UCSD-AML1 (cell line): ENCODE measurements around the gene LCLAT1.
A peak's percentile ranks its signal among the peaks of the same experiment; 100 is the strongest.

Experiments used
- DNase-seq: peaks from one replicate; lab custom pipeline; 2025; ENCODE audit not compliant: unreplicated experiment; lab: John Stamatoyannopoulos, UW

Gene LCLAT1

DNA sequence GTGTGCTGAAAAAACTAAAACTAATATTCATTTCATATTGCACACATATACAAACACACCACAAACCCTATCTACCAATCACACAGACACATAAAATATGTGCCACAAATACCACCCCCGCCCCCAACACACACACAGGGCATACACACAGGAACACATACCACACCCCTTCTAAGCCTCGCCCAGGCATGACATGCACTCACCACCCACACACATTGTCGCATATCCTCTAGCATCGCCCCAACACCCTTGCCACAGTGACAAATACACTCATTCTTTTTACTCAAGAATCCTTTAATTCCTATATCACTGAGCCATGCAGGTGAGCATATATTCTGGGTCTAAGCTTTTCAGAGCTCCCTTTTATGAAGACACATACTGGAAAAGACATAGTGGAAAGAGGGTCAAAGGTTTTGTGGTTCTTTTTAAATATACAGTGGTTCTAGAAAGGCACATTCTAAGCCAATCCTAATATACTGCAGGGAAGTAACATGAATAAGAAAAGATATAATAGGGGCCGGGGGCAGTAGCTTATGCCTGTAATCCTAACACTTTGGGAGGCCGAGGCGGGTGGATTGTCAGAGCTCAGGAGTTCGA, 24.5 kb upstream of the LCLAT1 start:
- DNase-seq, result peak; percentile 39

DNA sequence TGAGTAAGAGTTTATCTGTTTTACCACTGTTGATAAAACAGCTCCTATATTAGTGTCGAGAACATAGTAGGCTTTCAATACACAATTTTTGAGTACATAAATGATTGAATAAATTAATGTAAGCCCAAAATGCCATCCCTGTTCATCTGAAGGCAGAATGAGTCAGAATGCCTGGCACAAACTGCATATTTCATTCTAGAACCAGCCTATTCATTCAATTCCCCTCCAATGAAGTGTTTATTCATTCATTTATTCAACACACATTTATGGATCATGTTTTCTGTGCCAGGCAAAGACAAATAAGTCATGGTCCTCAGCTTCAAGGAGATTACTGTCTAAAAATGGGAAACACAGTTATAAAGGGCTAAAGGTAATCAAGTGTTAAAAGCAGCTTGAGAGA, 22.8 kb upstream of the LCLAT1 start:
- DNase-seq, result no peak

- DNase-seq, result no peak
Measured at GRCh38 chr2:30425326-30425725, 21.7 kb upstream of the LCLAT1 start.

- no peak for DNase-seq
Measured at GRCh38 chr2:30427606-30428347, 19.3 kb upstream of the LCLAT1 start.

GRCh38 chr2:30428348-30428662, 18.7 kb upstream of the LCLAT1 start:
- DNase-seq, result no peak

GRCh38 chr2:30428827-30429461, 18.1 kb upstream of the LCLAT1 start:
- no peak for DNase-seq

DNA sequence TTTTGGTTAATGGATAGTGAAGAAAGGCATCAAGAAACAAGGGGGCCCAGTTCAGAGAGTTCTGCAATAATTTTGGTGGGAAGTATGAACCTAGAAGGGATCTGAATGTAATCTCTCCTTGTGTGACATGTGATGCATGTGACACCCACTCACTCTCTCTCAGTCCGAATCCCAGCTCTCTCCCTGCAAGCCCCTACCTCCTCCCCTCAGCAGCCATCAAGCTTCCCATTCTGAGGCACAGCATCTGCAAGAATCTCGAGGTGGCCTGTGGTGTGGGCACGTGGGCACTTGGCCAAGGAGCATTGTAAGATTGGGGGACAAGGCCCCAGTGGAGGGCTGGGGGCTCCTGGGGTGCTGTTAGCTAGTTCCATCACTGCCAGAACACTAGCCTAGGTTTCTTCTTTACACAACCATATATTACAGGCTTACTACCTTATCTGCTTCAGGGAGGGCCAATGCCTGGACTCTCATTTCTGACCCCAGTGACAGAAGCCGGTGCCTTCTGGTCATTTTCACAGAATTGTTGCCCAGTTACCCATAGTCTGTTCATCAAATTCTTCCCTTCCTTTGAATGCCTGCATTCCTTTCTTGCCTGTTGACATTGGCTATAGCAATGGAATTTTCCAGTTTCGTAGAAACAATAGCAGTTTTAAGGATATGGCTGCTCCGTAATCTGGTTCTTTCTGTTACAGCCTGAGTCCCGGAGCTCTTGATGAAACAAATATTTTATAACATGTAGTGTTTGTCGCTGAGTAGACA, 13.3 kb upstream of the LCLAT1 start:
- DNase-seq, result no peak

DNA sequence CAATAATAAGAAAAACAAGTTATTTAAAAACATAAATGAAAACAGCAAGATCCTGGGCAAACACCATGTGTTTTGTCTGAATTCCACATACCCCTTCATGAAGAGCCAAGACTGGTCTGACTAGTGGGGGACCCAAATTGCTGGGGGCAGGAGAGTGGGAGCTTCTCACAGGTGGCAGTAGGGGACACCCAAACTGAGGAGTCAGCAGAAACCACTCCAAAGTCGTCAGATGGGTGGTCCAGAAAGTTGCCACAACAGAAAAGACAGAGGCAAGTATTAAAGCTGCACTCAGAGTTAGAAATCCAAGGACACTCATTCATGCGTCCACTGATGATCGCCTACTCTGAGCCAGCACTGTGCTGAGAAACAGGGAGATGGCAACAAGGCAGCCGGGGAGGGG, 12.3 kb upstream of the LCLAT1 start:
- no peak for DNase-seq

DNA sequence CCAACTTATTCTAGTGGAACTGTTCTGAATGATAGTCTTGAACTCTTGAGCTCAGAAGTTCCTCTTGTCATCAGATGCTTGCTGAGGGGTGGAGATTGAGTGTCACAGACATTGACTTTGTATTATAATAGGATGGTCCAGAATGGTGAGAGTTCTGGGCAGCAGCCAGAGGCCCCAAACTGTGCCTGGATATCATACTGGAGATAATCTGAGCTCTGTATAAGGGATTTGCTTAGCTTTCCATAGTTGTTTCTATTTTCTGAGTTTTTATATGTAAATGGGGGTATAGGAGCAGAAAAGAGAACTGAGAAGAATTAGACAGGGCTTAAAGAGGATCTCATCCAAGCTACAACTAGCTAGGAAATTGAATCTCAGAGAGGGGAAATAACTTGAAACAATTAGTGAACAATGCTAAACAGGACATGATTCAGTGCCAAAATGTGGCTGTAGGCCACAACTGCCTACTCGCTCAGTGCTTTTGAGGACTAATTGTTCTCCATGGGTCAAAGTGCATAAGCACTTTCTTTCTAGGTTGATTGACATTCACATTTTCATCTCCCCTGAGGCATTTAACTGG, 10.1 kb upstream of the LCLAT1 start:
- DNase-seq, result no peak

GRCh38 chr2:30437809-30438548, 9.1 kb upstream of the LCLAT1 start:
- DNase-seq, result no peak

DNA sequence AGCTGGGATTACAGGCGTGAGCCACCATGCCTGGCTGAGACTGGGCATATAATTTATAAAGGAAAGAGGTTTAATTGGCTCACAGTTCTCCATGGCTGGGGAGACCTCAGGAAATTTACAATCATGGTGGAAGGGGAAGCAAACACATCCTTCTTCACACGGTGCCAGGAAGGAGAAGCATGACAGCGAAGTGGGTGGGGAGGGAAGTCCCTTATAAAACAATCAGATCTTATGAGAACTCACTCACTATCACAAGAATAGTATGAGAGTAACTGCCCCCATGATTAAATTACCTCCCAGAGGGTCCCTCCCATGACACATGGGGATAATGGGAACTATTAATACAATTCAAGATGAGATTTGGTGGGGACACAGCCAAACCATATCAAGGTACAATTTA, 7.8 kb upstream of the LCLAT1 start:
- DNase-seq, result no peak

GRCh38 chr2:30439879-30440278, 7.2 kb upstream of the LCLAT1 start:
- DNase-seq, result no peak

DNA sequence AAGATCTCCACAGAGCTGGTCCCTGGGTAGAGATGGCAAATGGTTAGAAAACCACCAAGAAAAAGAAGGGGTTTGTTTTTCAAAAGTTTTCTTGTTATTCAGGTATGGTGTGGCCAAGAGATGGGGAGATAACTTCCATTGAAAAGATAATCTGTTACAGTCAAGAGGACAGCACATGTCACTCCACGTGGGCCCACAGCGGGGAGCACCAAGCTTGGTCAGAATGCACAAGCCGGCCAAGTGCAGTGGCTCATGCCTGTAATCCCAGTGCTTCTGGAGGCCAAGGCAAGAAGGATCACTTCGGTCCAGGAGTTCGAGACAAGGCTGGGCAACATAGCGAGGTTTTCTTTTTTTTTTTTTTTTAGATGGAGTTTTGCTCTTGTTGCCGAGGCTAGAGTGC, 6.0 kb upstream of the LCLAT1 start:
- DNase-seq, result no peak

DNA sequence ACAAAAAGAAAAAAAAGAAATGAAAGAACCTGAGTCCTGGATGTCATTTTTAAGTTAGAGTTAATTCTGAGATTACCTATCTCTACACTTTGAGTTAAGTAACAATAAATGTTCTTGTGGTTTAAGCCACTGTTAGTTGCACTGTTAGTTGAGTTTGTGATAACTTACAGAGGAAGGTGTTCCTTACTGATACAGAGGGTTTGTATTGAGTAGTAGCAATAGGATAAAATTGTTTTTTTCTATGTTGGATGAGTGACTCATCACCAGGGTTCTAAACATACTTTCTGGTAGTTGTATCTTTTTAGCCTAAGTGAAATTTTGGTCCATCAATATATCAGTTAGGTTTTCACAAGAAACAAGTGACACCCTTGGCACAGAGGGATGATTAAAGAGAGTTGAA, 4.0 kb upstream of the LCLAT1 start:
- no peak for DNase-seq

- DNase-seq, result no peak
Measured at GRCh38 chr2:30444273-30444672, 2.8 kb upstream of the LCLAT1 start.

- DNase-seq, result no peak
Measured at GRCh38 chr2:30445266-30445821, 1.7 kb upstream of the LCLAT1 start.

DNA sequence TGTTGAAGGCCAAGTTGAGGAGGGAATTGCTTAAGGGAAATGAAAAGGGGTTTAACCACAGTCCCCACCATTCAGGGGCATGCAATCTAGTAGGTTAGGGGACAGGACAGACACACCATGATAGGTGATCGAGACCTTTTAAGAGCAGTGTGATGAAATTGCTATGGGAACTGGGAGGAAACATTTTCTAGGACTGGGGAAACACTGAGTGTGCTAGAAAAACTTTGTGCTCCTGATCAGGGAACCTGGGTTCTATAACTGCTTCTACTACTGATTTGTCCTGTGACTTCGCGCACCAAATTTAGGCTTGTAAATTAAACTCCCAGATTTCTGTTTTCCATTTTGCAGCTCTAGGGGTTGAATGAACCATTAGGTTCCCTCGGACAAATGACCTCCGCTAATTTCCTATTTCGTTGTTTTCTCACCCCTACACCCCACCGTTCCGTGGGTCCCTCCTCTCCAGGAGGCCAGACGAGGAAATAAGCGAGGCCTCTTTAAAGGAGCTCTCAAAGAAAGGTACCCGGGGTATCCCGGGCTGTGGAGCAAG, 371 bp upstream of the LCLAT1 start:
- DNase-seq, result no peak

- no peak for DNase-seq
Measured at GRCh38 chr2:30448308-30448707, 1.3 kb downstream of the LCLAT1 start.

GRCh38 chr2:30448866-30449265, 1.8 kb downstream of the LCLAT1 start:
- DNase-seq, result no peak

DNA sequence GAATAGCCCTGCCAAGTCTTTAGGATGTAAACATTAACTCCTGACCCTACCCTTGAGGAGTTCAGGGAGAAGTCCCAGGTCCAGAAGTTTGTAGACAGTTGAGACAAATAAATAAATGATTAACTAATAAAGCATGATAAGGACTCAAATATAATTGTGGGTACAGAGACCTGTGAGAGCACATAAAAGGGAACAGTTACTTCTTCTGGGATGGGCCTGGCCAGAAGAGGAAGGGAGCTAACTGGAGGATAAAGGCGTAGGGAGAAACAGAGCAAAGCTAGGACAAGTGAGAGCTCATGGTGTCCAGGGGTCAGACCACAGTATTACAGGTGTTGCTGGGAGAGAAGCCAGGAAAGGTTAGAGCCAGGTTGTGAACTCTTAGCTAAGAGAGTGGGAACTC, 3.0 kb downstream of the LCLAT1 start:
- DNase-seq, result no peak
